ENCODE measurements around the gene ANKRD13D.
"Not testable (repeated sequence)": the region's sequence is repeated elsewhere in the genome, so short reads cannot be mapped to it uniquely, and the experiment has no call there.

ANKRD13D gene

DNA sequence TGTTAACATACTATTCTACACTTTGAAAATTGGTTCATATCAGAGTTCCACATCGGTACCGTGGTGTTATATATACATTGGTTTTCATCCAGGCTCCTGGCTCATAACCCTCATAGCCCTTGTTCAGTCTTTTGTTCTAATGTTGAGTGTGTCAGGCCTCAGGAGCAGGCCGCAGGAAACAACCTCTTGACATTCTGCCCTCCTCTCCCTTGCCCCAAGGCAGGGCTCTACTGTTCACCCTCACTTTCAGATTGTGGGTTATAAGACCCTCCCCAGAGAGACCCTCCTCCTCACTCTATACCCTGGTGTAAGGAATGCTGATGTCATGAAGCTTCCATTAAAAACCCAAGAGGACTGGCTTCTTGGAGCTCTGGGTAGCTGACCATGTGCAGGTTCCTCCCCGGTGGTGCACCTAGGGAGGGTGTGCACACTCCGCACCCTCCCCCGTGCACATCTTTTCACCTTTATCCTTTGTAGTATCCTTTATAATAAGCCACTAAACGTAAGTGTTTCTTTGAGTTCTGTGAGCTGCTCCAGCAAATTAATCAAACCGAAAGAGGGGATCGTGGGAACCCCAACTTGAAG, 26.3 kb downstream of the ANKRD13D start:
- Histone ChIP-seq H3K4me3 (ENCODE audit: low read depth in 1 of 2, low read length in 1 of 2) (no peak overlapping the region), H3K27ac (no peak overlapping the region), H3K4me1 (ENCODE audit: control insufficient read depth in 1 of 2, insufficient read depth in 1 of 2, low read depth in 1 of 2, low read length in 1 of 2) (peaks cover 57 to 59% of the 10 kb centered on the region in 2 experiments), H3K9me3 (no peaks in the 10 kb centered on the region), H3K27me3 (peaks cover 4% of the 10 kb centered on the region), H3K36me3 (peaks cover 17% of the 10 kb centered on the region)
- TF ChIP-seq, protein P1, sequence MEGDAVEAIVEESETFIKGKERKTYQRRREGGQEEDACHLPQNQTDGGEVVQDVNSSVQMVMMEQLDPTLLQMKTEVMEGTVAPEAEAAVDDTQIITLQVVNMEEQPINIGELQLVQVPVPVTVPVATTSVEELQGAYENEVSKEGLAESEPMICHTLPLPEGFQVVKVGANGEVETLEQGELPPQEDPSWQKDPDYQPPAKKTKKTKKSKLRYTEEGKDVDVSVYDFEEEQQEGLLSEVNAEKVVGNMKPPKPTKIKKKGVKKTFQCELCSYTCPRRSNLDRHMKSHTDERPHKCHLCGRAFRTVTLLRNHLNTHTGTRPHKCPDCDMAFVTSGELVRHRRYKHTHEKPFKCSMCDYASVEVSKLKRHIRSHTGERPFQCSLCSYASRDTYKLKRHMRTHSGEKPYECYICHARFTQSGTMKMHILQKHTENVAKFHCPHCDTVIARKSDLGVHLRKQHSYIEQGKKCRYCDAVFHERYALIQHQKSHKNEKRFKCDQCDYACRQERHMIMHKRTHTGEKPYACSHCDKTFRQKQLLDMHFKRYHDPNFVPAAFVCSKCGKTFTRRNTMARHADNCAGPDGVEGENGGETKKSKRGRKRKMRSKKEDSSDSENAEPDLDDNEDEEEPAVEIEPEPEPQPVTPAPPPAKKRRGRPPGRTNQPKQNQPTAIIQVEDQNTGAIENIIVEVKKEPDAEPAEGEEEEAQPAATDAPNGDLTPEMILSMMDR (IDR thresholded peaks at IDR 0.05): no peak

DNA sequence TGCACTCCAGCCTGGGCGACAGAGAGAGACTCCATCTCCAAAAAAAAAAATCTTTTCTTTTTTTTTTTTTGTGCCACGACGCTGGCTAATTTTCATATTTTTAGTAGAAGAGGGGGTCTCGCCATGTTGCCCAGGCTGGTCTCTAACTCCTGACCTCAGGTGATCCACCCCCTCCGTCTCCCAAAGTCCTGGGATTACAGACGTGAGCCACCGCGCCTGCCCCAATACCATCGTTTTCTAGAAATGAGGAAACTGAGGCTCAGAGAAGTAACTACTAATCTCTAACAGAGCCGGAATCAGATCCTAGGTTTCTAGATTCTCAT, 27.7 kb downstream of the ANKRD13D start:
- TF ChIP-seq, protein P1 (IDR thresholded peaks at IDR 0.05): no peak
- peak overlapping the region; percentile 82 to 85 for H3K4me3 ChIP-seq (ENCODE audit: low read depth in 1 of 2, low read length in 1 of 2)

DNA sequence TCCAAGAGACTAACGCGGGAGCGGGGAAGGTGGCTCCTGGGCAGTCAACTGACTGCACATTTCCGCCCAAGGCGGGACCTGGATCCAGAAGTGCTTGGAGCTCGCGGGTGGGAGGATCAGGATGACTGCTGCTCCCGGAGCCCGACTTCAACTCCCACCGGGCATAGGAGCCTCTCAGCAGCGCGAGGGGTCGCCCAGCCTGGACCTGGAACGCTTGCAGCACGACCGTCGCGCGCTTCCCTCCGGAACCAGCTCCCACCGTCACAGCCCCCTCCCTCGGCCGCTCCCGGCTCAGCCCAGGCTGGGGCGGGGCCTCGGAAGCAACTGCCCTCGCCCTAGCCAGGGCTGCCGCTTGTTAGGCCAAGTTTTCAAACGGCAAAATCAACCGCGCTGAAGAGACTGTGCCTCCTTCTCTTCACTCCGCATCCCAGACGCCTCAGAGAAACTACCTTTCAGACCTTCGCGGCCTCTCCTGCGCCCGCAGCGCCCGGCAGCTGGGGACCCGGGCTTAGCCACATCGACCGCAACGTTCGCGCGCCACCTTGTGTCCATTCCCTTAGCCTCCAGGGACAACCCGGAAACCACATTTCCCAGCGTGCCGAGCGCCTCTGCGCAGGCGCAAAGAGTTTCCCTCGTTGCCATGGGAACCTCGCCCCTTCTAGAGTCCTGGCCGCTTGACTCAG, 28.2 kb downstream of the ANKRD13D start:
- Histone ChIP-seq H3K27ac (peak overlapping the region; percentile 89), H3K36me3 (no peaks in the 10 kb centered on the region), H3K4me3 (ENCODE audit: low read depth in 1 of 2, low read length in 1 of 2) (peak overlapping the region; percentile 82 to 85), H3K27me3 (peaks cover 4% of the 10 kb centered on the region), H3K4me1 (ENCODE audit: control insufficient read depth in 1 of 2, insufficient read depth in 1 of 2, low read depth in 1 of 2, low read length in 1 of 2) (peaks cover 43 to 46% of the 10 kb centered on the region in 2 experiments), H3K9me3 (no peaks in the 10 kb centered on the region)
- TF ChIP-seq, protein P1 (IDR thresholded peaks at IDR 0.05): peak; percentile 98

More for the DNA sequence above, 27.7 kb downstream of the ANKRD13D start:
- Histone ChIP-seq H3K4me1 (ENCODE audit: control insufficient read depth in 1 of 2, insufficient read depth in 1 of 2, low read depth in 1 of 2, low read length in 1 of 2) (peaks cover 48 to 51% of the 10 kb centered on the region in 2 experiments), H3K9me3 (no peaks in the 10 kb centered on the region), H3K27ac (peak overlapping the region; percentile 89), H3K27me3 (peaks cover 4% of the 10 kb centered on the region), H3K36me3 (peaks cover 3% of the 10 kb centered on the region)

DNA sequence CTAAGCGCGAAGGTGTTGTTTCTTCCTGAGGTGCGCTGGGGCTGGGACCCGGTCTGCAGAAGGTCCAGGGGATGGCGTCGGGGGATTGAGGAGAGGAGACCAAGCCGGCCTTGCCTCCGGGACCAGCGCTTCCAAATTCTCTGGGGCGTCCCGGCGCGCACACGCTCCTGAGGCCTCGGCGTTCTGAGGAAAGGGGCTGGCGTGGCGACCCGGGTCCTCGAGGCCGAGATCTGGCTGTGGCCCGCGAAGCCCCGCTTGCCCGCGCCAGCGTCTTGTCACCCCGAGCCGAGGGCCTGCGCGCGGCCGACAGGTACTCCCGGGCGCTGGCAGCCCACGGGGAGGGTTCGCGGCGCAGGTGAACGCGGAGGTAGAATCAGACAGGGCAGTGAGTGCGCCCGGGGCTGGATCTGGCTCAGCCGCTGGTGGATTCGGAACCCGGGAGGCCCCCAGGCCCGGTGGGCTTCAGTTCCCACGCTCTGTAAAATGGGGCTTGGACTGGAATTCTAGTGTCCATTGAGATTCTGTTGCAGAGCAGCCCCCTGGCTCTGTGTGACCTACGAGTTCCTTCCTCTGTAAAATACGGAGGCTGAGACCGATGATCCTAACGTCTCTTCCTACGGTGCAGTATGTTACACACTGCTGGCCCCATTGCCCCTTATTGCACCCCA, 28.9 kb downstream of the ANKRD13D start:
- peak overlapping the region; percentile 82 to 85 for H3K4me3 ChIP-seq (ENCODE audit: low read depth in 1 of 2, low read length in 1 of 2)
- peaks cover 36 to 39% of the 10 kb centered on the region in 2 experiments for H3K4me1 ChIP-seq (ENCODE audit: control insufficient read depth in 1 of 2, insufficient read depth in 1 of 2, low read depth in 1 of 2, low read length in 1 of 2)
- TF ChIP-seq, protein P1 (IDR thresholded peaks at IDR 0.05): no peak
- no peaks in the 10 kb centered on the region for H3K36me3 ChIP-seq
- H3K27me3 ChIP-seq: peaks cover 4% of the 10 kb centered on the region
- H3K9me3 ChIP-seq: no peaks in the 10 kb centered on the region
- peak overlapping the region; percentile 89 for H3K27ac ChIP-seq

DNA sequence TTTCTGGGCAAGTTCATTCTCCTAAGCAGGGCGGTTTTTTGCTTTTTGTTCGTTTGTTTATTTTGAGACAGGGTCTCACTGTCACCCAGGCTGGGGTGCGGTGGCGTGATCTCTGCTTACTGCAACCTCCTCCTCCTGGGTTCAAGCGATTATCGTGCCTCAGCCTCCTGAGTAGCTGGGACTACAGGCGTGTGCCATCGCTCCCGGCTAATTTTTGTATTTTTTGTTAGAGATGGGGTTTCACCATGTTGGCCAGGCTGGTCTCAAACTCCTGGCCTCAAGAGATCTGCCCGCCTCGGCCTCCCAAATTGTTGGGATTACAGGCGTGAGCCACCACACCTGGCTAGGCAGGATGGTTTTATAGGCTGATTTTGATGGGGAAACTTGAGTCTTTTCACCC, 29.8 kb downstream of the ANKRD13D start:
- not testable (repeated sequence) for H3K27ac ChIP-seq; H3K4me3 ChIP-seq (ENCODE audit: low read depth in 1 of 2, low read length in 1 of 2); H3K27me3 ChIP-seq; H3K9me3 ChIP-seq; H3K36me3 ChIP-seq
- peaks cover 27 to 31% of the 10 kb centered on the region in 2 experiments for H3K4me1 ChIP-seq (ENCODE audit: control insufficient read depth in 1 of 2, insufficient read depth in 1 of 2, low read depth in 1 of 2, low read length in 1 of 2)

DNA sequence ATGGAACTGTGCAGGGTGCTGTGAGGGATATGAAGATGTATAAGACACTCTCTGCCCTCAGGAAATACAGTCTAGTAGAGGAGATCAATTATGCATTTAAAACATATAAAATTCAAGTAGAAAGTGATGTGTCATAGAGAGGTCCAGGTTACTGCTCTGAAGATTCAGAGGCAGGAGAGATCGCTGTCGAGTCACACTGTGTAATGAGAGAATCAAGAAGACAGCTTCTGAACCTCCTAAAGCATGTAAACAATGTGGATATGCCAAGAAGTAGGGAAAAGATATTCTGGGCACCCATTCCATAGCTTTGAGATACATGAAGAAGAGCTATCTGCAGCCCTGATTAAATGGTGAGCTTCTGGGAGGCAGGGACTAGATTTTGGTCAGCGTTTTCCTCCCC, 30.9 kb downstream of the ANKRD13D start:
- Histone ChIP-seq H3K4me3 (ENCODE audit: low read depth in 1 of 2, low read length in 1 of 2) (no peak overlapping the region), H3K36me3 (no peaks in the 10 kb centered on the region), H3K9me3 (no peaks in the 10 kb centered on the region), H3K27ac (no peak overlapping the region), H3K27me3 (peaks cover 4% of the 10 kb centered on the region), H3K4me1 (ENCODE audit: control insufficient read depth in 1 of 2, insufficient read depth in 1 of 2, low read depth in 1 of 2, low read length in 1 of 2) (peaks cover 18 to 22% of the 10 kb centered on the region in 2 experiments)
- TF ChIP-seq, protein P1 (IDR thresholded peaks at IDR 0.05): no peak
